ENCODE results near the gene PI16. TPM values are rescaled to one million over a fixed set of nuclear protein-coding genes. Genes with fewer than 3 reads are reported as not detected.

The PI16 gene
- total and polyA plus RNA-seq, 5 experiments from 2014 or later, result 0.65 to 6.4 (median 1.2) TPM

DNA sequence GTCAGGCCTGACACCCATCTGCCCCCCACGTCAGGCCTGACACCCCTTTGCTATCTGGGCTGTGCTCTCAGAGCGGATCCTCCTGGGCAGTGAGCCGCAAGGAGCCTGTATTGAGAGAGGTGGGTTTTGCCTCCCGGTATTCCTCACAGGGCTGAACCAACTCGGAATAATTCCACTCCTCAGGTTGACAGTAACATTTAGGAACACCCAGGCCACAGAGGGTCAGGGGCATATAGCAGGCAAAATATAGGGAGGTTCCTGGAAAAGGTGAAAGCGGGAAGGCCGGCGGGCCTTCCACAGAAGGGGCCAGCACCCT is 44.1 kb downstream of the PI16 start:
- POLR2A ChIA-PET, result no interaction called here
- peaks cover 0 to 17% (median 1%) of the 10 kb centered on the region in 4 donors for H3K4me1 Mint-ChIP-seq
- peak overlapping the region in 1 of 10 donors; percentile 24 for H3K4me3 Mint-ChIP-seq
- H3K9me3 Mint-ChIP-seq, result no peaks in the 10 kb centered on the region
- DNase-seq (no peak), ATAC-seq (no peak)
- H3K27ac Mint-ChIP-seq, result peak overlapping the region in 2 of 10 donors; percentile 72 to 77
- H3K27me3 Mint-ChIP-seq, result peaks cover 1 to 15% (median 5%) of the 10 kb centered on the region in 5 donors
- H3K36me3 Mint-ChIP-seq, result no peaks in the 10 kb centered on the region

DNA sequence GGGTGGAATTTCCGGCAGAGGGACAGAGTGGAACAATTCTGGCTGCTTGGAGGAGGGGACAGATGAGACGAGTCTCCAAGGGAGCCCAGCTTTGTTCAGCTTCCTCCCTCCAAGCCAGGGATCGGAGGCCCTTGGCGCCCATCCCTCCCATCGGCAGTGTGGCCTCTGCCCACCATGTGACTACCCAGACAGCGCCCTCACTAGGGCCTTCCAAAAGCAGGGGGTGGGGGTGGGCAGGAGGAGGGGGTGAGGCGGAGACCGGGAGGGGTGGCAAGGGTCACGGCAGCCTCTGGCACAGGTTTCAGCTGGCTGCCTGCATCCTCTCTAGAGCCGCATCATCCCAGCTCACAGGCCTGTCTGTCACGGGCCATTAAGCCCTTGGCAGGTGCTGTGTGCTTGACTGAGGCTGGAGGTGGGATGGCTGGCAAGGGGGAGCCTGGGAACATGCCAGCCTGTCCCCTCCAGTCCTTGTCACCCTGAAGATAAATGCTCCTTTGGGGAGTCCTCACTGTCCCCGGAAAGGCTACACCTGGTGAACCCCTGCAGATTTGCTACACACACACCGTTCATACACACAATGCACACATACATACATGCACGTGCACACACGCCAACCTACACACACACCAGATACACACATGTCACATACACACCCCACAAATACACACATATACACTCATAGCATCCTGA is 44.7 kb downstream of the PI16 start:
- Mint-ChIP-seq H3K9me3 (no peaks in the 10 kb centered on the region), H3K36me3 (no peaks in the 10 kb centered on the region), H3K4me3 (no peak overlapping the region), H3K4me1 (peaks cover 0 to 22% (median 1%) of the 10 kb centered on the region in 4 donors), H3K27me3 (peaks cover 1 to 15% (median 5%) of the 10 kb centered on the region in 5 donors), H3K27ac (peak overlapping the region in 2 of 10 donors; percentile 72 to 77)
- POLR2A ChIA-PET, result no interaction called here
- DNase-seq, result no peak
- no peak for ATAC-seq

DNA sequence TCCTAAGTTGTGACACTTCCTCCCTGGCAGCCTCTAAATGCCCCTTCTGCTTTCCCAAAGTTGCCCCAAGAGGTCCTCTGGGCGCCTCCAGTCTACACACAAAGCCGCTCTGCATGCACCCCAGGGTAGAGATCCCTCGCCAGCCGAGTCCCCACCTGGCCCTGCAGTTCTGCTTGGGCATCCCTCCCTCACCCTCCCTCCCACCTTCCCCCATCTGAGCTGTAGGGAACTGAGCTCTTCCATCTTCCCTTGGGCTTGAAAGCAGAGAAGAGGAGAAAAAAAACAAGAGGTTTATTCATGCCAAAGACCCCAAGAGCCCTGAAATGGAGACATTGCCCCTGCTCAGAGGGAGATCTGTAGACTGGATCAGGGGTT is 45.2 kb downstream of the PI16 start:
- H3K9me3 Mint-ChIP-seq, result no peaks in the 10 kb centered on the region
- ATAC-seq, result no peak
- peaks cover 0 to 26% (median 1%) of the 10 kb centered on the region in 4 donors for H3K4me1 Mint-ChIP-seq
- no peak overlapping the region for H3K27ac Mint-ChIP-seq
- POLR2A ChIA-PET, result no interaction called here
- no peak overlapping the region for H3K4me3 Mint-ChIP-seq
- no peaks in the 10 kb centered on the region for H3K36me3 Mint-ChIP-seq
- DNase-seq, result no peak
- peaks cover 1 to 15% (median 5%) of the 10 kb centered on the region in 5 donors for H3K27me3 Mint-ChIP-seq

DNA sequence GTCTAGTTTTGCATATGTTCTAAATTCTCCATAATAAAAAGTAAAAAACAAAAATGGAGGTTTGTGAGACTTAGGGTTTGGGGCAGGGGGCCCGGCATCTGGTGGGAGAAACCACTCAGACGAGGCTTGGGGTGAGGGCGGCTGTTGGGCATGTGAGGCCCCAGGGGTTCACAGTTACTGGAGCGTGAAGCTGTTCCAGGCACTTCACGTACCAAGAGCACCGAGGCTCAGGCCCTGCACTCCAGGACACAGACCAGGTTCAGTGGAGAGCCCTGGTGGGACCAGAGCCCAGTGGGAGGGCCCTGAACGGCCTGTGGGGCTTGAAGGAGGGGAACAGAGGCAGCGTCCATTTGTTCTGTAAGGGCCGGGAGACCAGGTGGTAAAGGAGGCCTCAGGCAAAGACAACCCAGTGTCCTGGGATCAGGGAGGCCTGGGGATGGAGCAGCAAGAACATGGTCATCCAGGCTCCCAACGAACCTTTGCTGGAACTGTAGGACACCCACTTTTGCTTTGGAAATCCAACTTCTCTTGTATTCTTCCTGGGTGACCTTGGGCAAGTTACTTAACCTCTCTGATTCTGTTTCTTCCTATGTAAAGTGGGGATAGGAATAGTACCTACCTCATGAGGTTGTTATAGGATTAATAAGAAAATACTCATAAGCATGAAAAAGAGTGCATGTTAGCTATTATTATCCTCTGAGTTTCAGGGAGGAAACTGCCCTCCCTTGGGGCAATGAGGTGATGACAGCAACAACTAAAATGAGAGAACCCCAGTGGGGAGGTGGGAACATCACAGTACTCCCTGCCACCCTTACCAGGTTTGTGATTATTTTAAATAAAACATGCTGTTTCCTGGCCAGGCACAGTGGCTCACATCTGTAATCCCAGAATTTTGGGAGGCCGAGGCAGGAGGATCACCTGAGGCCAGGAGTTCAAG is 49.8 kb downstream of the PI16 start:
- Mint-ChIP-seq H3K4me1 (peaks cover 10 to 58% (median 16%) of the 10 kb centered on the region in 4 donors), H3K36me3 (no peaks in the 10 kb centered on the region), H3K27ac (peak overlapping the region in 3 of 10 donors; percentile 14 to 71 (median 19)), H3K4me3 (peak overlapping the region in 1 of 10 donors; percentile 68), H3K9me3 (no peaks in the 10 kb centered on the region), H3K27me3 (peaks cover 0 to 1% (median 0%) of the 10 kb centered on the region in 5 donors)
- DNase-seq (no peak), ATAC-seq (no peak)
- POLR2A ChIA-PET, result interaction anchor here (0.7 to 0.8 kb wide), 3 partner anchors 18 to 131 kb away, joined by 4 to 6 read pairs (median 4); partner anchors contain the start of gene MTCH1

DNA sequence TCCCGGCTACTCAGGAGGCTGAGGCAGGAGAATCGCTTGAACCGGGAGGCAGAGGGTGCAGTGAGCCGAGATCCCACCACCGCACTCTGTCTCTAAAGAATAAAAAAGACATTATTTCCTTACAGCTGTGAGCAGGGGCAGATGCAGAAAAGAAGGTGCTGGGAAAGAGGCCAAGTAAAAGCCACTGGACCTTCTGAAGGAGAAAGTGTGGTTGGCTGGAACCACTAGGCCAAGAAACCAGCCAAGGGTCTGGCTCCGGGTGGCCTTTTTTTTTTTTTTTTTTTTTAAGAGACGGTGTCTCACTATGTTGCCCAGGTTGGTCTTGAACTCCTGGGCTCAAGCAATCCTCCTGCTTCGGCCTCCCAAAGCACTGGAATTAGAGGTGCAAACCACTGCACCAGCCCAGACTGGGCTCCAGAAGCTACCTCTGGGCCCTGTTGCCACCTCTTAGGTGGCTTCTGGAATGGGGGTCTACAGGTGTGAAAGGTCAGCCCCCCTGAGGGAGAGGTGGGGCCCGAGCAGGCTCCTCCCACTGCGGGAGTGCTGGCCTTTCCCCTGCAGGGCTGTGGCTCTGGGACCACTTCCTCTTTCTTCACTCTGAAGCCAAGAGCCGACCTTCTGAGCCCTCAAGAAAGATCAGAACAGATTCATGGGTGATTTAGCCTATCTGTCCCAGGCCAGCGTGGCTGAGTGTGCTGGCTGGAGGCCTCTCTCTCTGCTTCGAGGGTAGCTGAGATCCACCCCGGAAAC is 50.7 kb downstream of the PI16 start, which contains the start of gene FGD2:
Gene FGD2, plus strand, starts transcription at position 595 of the 750 bp plus-strand sequence. CDS start 163 bp downstream, outside the sequence.
- POLR2A ChIA-PET, result interaction anchor here (0.7 to 3.3 kb wide), 2 partner anchors 19 to 132 kb away, joined by 4 to 13 read pairs; partner anchors contain the start of gene MTCH1
- peak in 1 of 2 donors; percentile 59 for ATAC-seq
- DNase-seq, result peak in 2 of 10 donors; percentile 24 to 65
- H3K4me3 Mint-ChIP-seq, result peak within 1 kb of the TSS in 5 of 10 donors; percentile 12 to 91 (median 36)
- H3K27me3 Mint-ChIP-seq, result no peaks in the 10 kb centered on the region
- no peaks in the 10 kb centered on the region for H3K36me3 Mint-ChIP-seq
- H3K9me3 Mint-ChIP-seq, result no peaks in the 10 kb centered on the region
- H3K27ac Mint-ChIP-seq, result peak within 1 kb of the TSS in 5 of 10 donors; percentile 15 to 83 (median 39)
- peaks cover 10 to 61% (median 16%) of the 10 kb centered on the region in 4 donors for H3K4me1 Mint-ChIP-seq

DNA sequence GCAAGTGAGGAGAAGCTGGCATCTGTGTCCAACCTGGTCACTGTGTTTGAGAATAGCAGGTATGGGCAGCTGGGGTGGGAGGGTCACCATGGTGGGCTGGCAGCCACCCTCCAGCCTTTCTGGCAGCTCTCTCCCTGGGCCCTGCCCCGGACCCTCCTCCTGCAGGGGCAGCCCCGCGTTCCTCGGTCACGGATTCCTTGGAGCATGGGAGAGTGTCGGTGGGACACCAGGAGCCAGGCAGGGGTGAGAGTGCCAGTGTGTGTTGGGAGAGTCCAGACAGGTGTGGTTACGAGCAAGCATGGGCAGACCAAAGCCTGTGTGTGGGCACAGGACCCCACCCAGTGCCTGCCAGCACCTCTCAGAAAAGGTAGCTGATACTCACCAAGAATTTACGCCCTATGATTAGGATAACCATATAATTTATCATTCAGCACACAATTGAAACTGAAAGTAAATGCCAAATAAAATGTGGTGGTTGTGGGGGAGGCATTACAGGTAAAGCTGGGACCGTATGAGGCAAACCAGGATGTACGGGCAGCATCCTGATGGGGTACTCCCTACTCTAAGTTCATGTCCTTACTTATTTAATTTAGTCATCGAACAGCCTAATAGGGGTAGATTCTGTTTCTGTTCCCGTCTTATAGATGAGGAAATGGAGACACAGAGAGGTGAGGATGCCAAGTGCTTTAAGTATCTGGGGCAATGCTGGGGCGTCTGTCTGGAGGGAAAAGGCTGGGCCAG is 51.5 kb downstream of the PI16 start:
- DNase-seq, result peak in 1 of 10 donors; percentile 57
- Mint-ChIP-seq H3K9me3 (no peaks in the 10 kb centered on the region), H3K27me3 (no peaks in the 10 kb centered on the region), H3K27ac (peak overlapping the region in 5 of 10 donors; percentile 15 to 83 (median 39)), H3K36me3 (no peaks in the 10 kb centered on the region), H3K4me1 (peaks cover 7 to 61% (median 16%) of the 10 kb centered on the region in 4 donors), H3K4me3 (peak overlapping the region in 4 of 10 donors; percentile 27 to 91 (median 46))
- POLR2A ChIA-PET, result interaction anchor here (0.7 to 3.3 kb wide), 3 partner anchors 20 to 188 kb away, joined by 3 to 13 read pairs (median 3); partner anchors contain the start of gene MTCH1
- ATAC-seq, result peak in 1 of 2 donors; percentile 43

DNA sequence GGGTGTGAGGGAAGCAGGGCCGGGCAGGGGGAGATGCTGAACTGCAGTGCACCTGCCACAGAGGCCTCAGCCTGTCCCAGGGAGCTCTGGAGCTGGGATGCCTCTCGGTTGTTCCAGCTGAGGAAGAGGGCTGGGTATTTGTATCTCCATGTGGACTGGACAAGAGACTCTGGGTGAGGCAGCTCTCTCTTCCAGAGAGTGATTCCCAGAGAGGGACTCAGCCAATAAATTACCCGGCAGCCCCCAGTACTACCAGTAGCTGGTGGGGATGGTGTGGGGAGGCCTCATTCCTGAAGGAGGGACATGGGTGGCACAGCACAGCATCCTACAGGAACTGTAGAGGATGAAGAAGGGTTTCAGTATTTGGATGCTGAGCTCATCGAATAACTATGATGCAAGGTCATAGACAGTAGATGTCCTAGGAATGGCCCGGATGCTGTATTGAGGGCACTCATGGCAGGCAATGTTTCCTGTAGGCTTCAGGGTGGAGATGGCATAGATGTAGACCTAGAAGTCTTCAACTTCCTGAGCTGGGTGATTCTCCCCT is 52.3 kb downstream of the PI16 start:
- Mint-ChIP-seq H3K27me3 (no peaks in the 10 kb centered on the region), H3K4me1 (peaks cover 7 to 53% (median 16%) of the 10 kb centered on the region in 4 donors), H3K27ac (peak overlapping the region in 2 of 10 donors; percentile 83), H3K36me3 (no peaks in the 10 kb centered on the region), H3K4me3 (peak overlapping the region in 2 of 10 donors; percentile 55 to 91), H3K9me3 (no peaks in the 10 kb centered on the region)
- no peak for ATAC-seq
- DNase-seq, result no peak
- POLR2A ChIA-PET, result interaction anchor here (0.5 to 3.3 kb wide), 3 partner anchors 21 to 187 kb away, joined by 3 to 13 read pairs (median 3); partner anchors contain the start of gene MTCH1

DNA sequence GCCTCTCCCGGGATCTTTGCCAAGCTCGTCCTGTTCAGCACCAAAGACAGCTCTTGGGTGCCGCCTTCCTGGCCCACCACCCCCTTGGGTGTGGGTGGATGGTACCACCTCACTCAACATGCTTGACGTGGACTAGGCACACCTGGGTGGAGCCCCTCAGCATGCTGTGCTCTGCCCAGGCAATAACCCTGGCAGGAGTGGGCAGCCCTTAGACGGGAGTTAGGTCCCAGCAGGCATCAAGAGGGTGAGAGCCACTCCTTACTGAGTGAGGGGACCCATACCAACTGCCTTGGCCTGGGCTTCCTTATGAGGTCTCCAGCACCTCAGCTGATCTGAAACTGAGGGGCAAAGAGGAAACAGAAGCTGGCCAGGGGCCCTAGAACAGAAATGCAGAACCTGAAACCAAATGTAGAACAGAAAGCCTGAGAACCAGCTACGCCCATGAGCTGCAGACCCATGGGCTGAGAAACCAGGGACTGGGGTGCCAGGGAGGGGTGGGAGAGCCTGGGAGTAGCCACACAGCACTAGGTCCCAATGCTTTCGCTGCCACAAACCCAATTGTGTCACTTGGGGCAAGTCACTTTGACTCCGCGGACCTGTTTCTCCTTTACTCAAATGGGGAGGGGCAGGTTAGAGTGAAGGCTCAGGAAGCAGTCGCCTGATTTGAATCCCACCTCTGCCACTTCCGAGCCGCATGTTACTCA is 53.0 kb downstream of the PI16 start:
- H3K4me3 Mint-ChIP-seq, result peak overlapping the region in 2 of 10 donors; percentile 28 to 91
- peak overlapping the region in 4 of 10 donors; percentile 29 to 83 (median 73) for H3K27ac Mint-ChIP-seq
- peak in 1 of 10 donors; percentile 48 for DNase-seq
- H3K27me3 Mint-ChIP-seq, result no peaks in the 10 kb centered on the region
- ATAC-seq, result peak in 1 of 2 donors; percentile 36
- H3K9me3 Mint-ChIP-seq, result no peaks in the 10 kb centered on the region
- H3K4me1 Mint-ChIP-seq, result peaks cover 7 to 48% (median 16%) of the 10 kb centered on the region in 4 donors
- POLR2A ChIA-PET, result interaction anchor here (0.5 to 3.3 kb wide), 3 partner anchors 21 to 110 kb away, joined by 3 to 13 read pairs (median 5); partner anchors contain the start of gene MTCH1
- H3K36me3 Mint-ChIP-seq, result no peaks in the 10 kb centered on the region

DNA sequence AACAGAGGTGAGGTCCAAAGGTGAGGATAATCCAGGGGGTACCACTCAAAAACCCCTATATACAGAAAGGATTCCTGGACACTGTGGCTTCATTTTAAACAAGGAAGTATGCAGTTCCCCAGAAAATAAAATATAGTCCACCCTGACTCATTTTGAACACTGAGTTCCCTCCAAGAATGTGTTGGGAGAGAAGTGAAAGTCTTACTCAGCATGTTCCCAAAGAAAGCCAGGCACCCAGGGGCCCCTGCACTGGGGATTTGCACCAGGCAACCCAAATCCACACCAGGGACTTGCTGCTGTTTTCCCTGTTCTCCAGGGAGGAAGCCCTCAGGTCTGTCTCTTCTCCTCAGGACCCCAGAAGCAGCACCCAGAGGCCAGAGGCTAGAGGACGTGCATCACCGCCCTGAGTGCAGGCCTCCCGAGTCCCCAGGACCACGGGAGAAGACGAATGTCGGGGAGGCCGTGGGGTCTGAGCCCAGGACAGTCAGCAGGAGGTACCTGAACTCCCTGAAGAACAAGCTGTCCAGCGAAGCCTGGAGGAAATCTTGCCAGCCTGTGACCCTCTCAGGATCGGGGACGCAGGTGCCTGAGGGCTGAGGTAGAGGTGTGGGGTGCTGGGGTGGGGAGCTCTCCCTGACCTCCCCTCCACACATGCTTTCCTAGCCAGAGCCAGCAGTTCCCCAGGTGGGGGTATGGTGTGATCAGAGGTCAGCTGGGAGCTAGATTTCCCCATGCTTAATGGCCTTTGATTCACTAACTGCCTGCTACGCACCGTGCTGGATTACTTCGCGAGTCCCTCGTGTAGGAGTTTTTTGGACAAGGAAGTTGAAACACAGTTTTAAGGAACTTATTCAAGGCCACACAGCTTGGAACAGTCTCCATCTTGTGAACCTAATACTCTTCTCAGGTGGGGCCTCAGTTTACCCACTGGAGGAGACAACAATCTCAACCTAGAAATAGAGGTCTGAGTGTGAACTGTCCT is 54.2 kb downstream of the PI16 start:
- Mint-ChIP-seq H3K27ac (peak overlapping the region in 1 of 10 donors; percentile 15), H3K9me3 (no peaks in the 10 kb centered on the region), H3K4me1 (peaks cover 7 to 43% (median 16%) of the 10 kb centered on the region in 4 donors), H3K36me3 (no peaks in the 10 kb centered on the region), H3K27me3 (no peaks in the 10 kb centered on the region), H3K4me3 (peak overlapping the region in 1 of 10 donors; percentile 91)
- ATAC-seq (no peak), DNase-seq (peak in 1 of 10 donors; percentile 58)
- POLR2A ChIA-PET, result no interaction called here

DNA sequence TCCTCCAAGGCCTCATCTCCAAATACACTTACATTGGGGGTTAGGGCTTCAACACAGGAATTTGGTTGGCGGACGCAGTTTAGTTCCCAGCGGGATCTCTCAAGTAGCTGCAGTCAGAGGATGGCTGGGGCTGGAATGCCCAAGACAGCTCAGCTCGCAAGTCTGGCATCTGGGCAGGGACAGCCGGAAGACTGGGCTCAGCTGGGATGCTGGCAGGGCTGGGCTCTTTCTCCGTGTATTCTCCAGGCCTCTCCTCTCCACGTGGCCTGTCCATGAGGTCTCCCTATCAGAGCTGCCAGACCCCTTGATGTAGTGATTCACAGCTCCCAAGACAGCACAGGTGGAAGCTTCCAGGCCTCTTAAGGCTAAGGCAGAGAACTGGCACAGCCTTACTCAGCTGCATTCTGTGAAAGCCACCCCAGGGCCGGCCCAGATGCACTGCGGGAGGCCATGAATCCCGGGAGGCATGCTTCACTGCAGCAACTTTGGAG is 55.9 kb downstream of the PI16 start:
- no peak overlapping the region for H3K27ac Mint-ChIP-seq
- ATAC-seq, result no peak

More for the DNA sequence above, 55.9 kb downstream of the PI16 start:
- POLR2A ChIA-PET, result no interaction called here
- Mint-ChIP-seq H3K4me1 (peaks cover 7 to 30% (median 16%) of the 10 kb centered on the region in 4 donors), H3K36me3 (no peaks in the 10 kb centered on the region), H3K27me3 (no peaks in the 10 kb centered on the region), H3K4me3 (no peak overlapping the region), H3K9me3 (no peaks in the 10 kb centered on the region)
- peak in 1 of 10 donors; percentile 48 for DNase-seq
